Effector memory CD8-positive, alpha-beta T cell (primary cell): Measurements from ENCODE around the gene CACNA2D2.

Experiments
- ATAC-seq: fragments of 150-1000 bp; cut with Tn5 transposase; replicated peaks from 2 replicates; pipeline ENCODE4 v1.10.0; 2021; ENCODE audit warnings: mild to moderate bottlenecking, moderate library complexity
- DNase-seq, 3 experiments: peaks; one replicate each; pipeline ENCODE4 v3.0.0; 2021
- H3K27ac Mint-ChIP-seq, 2 donors: one replicate each; pipeline ENCODE4 v1.8.0; 2022; ENCODE audit warnings: mild to moderate bottlenecking in 2 of 2, mixed read lengths in 2 of 2, moderate library complexity in 2 of 2
- H3K27me3 Mint-ChIP-seq, 2 donors: one replicate each; pipeline ENCODE4 v1.8.0; 2022; ENCODE audit warnings: mixed read lengths in 2 of 2
- H3K36me3 Mint-ChIP-seq: one replicate; pipeline ENCODE4 v1.8.0; 2022; ENCODE audit warnings: mild to moderate bottlenecking, moderate library complexity, mixed read lengths; ENCODE audit not compliant: insufficient read depth
- H3K4me1 Mint-ChIP-seq, 2 donors: one replicate each; pipeline ENCODE4 v1.8.0; 2022; ENCODE audit warnings: low read depth in 2 of 2, mixed read lengths in 2 of 2
- H3K4me3 Mint-ChIP-seq, 2 donors: one replicate each; pipeline ENCODE4 v1.8.0; 2022; ENCODE audit warnings: mild to moderate bottlenecking in 2 of 2, mixed read lengths in 2 of 2, moderate library complexity in 2 of 2
- H3K9me3 Mint-ChIP-seq, 2 donors: one replicate each; pipeline ENCODE4 v1.8.0; 2022; ENCODE audit warnings: mixed read lengths in 2 of 2

The CACNA2D2 gene

DNA sequence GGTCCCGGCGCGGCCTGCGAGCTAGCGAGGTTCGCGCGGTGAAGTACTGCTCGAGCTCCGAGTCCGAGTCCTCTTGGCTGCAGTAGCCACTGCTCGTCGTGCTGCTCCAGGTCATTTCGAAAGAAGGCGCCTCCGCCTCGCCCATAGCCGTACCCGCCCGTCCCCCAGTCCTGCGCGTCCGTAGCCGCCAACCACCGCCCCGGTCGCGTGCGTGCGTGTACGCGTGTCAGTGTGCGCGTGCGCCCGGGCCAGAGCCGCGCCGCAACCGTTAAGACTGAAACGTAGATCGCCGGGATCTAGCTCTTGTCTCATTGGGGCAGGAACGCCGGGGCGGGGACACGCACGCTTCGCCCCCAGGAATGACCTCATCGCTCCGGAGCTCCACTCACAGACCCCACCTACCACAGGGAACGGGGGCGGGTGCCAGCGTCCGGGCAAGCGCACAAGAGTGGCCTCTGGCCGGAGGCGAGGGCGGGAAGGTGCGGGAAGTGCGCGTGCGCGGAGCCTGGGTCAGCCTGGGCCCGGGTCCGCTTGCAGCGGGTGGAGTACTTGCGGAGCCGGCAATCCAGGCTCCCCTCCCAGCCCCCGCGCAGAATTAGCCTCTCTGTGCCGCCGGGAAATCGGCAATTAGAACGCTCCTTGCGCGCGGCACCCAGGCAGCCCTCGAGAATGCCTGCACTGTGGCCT is 166.1 kb downstream of the CACNA2D2 start:
- peak overlapping the region; percentile 97 for H3K4me3 Mint-ChIP-seq
- peaks cover 58 to 75% of the 10 kb centered on the region in 2 donors for H3K4me1 Mint-ChIP-seq
- H3K27ac Mint-ChIP-seq: peak overlapping the region; percentile 95 to 96
- DNase-seq: peak; percentile 79 to 86 (median 86)
- H3K36me3 Mint-ChIP-seq: peaks cover 81% of the 10 kb centered on the region
- ATAC-seq: peak; percentile 65
- no peaks in the 10 kb centered on the region for H3K27me3 Mint-ChIP-seq
- H3K9me3 Mint-ChIP-seq: no peaks in the 10 kb centered on the region

DNA sequence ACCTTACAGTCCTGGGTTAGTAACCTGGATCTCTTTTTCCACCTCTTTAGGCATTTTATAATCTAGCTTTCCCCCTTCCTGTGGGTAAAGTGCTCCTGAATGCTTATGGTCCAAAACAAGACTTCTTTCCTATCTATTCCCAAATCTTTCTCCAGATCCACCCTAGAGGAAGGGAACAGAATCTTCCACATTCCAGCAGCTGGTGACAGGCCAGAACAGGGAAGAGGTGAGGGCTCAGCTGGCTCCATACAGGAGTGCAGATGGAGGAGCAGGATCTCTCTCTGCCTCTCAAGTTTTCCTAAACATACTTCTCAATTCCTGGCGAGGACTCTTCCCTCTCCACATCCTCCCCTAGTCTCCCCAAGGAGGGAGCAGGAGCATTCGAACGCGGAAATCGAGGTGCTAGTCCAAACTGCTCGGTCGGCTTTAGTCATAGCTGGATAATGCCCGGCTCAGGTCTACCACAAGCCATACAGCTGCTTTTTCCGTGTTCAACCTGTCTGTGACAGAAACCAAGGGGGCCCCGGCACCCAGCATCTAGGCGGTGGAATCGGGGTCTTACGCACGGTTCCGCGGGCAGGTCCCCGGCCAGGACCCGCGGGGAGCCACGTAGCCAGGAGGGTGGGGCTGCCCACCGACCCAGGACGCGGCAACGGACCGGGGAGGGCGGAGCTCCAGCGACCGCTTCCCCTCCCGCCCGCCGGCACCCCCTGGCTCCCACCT is 166.8 kb downstream of the CACNA2D2 start:
- Mint-ChIP-seq H3K4me3 (peak overlapping the region; percentile 97), H3K27me3 (no peaks in the 10 kb centered on the region), H3K4me1 (peaks cover 56 to 69% of the 10 kb centered on the region in 2 donors), H3K27ac (peak overlapping the region; percentile 95 to 96), H3K36me3 (peaks cover 87% of the 10 kb centered on the region), H3K9me3 (no peaks in the 10 kb centered on the region)
- ATAC-seq: peak; percentile 28
- no peak for DNase-seq

DNA sequence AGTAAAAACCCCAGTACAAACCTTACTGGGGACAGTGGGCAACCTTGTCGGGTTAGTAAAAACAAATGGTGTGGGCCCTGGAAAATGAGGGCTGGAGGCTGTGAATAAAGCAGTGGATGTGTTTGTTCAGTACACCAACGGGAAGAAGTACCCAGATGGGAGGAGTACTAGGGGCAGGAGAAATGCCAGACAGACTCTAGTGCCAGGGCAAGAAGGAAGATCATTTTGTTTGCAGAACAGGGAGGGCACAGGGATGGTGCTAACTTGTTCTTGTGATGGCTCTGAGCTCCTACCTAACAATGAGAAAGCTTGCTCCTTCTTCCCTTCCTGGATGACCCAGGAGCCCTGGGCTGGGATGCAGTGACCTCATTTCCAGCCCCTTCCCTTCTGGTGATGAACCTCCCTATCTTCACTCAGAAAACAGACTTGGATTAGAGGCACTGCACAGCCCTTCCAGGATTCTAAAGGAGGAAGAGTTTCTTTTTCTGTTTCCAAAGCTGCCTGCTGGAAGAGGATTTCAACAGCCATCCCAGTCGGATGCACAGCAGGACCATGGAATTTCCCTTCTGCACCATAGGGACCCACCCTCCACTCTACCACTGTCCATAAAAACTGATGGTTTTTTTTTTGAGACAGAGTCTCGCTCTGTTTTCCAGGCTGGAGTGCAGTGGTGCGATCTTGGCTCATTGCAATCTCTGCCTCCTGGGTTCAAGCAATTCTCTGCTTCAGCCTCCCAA is 168.9 kb downstream of the CACNA2D2 start:
- ATAC-seq (no peak), DNase-seq (no peak)
- Mint-ChIP-seq H3K27ac (peak overlapping the region; percentile 93 to 96), H3K4me3 (peak overlapping the region; percentile 68 to 97), H3K27me3 (no peaks in the 10 kb centered on the region), H3K4me1 (peaks cover 48 to 56% of the 10 kb centered on the region in 2 donors), H3K9me3 (no peaks in the 10 kb centered on the region), H3K36me3 (peaks cover 92% of the 10 kb centered on the region)

DNA sequence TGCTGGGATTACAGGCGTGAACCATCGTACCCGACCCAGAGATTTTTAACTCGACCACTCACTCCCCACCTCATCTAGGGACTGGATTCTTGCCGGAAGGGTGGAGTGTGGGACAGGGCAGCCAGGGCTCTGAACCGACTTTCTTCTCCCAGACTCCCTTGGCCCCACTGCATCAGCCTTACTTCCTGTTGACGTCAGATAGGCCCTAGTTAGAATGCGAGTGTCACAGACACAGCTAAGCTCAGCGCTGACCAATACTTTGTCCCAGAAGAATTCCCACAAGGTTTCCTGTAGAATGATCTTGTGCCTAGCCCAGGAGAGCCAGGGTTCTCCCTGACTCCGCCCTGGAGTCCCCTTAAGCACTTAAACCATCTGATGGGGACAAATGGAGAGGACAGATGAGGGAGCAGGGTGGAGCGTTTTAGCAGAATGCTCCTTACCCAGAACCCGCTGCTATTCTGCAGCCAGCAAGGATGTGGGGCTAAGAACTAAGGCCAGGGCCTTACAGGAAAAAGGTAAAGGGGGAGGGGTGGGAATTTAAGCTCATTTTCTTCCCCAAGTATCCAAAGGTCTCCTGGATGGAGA is 169.6 kb downstream of the CACNA2D2 start:
- H3K4me1 Mint-ChIP-seq: peaks cover 41 to 49% of the 10 kb centered on the region in 2 donors
- H3K36me3 Mint-ChIP-seq: peaks cover 92% of the 10 kb centered on the region
- H3K9me3 Mint-ChIP-seq: no peaks in the 10 kb centered on the region
- no peaks in the 10 kb centered on the region for H3K27me3 Mint-ChIP-seq
- DNase-seq: no peak
- ATAC-seq: no peak
- peak overlapping the region; percentile 68 to 97 for H3K4me3 Mint-ChIP-seq
- H3K27ac Mint-ChIP-seq: peak overlapping the region; percentile 93 to 96

DNA sequence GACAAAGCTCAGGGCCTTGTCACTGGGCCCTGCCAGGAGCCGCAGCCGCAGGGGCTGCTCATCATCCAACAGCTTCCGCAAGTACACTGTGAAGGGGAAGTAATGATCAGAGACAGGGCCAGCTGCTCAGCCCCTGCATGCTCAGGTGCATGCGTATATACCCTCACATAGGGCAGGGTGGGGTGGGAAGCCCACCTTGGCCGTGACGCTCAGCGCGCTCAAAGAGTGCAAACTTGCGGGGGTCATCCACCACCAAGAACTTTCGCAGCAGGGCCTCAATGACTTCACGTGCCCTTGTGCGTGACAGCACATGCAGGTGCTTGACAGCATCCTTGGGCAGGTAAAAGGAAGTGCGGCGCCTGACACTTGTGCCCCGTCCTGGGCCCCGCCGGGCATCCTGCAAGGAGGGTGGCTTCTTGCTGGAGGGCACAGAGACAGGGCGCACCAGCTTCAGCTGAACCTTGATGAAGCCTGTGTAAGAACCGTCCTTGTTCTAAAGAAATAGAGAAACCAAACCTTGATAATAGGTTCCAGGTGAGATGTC is 172.0 kb downstream of the CACNA2D2 start:
- H3K9me3 Mint-ChIP-seq: no peaks in the 10 kb centered on the region
- H3K27me3 Mint-ChIP-seq: no peaks in the 10 kb centered on the region
- peaks cover 39% of the 10 kb centered on the region in 2 donors for H3K4me1 Mint-ChIP-seq
- H3K36me3 Mint-ChIP-seq: peaks cover 81% of the 10 kb centered on the region
- DNase-seq (no peak), ATAC-seq (no peak)
- H3K4me3 Mint-ChIP-seq: no peak overlapping the region
- H3K27ac Mint-ChIP-seq: no peak overlapping the region

DNA sequence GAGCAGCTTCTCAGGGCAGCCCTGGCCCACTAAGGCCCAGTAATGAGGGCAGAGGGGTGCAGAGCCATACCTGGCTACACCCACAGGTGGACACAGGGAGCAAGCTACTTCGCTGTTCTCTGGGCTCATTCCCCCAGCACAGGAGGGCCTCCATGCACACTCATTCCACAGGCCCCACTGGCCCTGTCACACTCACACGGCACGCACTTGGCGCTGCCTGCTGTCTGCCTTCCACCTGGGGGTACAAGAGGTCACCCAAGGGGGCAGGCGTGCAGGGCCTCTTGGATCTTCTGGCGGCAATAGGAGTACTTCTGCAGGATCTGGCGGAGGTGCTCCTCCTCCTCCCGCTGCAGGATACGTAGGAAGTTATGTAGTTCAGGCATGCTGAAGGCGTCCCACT is 173.1 kb downstream of the CACNA2D2 start:
- peaks cover 28% of the 10 kb centered on the region in 2 donors for H3K4me1 Mint-ChIP-seq

DNA sequence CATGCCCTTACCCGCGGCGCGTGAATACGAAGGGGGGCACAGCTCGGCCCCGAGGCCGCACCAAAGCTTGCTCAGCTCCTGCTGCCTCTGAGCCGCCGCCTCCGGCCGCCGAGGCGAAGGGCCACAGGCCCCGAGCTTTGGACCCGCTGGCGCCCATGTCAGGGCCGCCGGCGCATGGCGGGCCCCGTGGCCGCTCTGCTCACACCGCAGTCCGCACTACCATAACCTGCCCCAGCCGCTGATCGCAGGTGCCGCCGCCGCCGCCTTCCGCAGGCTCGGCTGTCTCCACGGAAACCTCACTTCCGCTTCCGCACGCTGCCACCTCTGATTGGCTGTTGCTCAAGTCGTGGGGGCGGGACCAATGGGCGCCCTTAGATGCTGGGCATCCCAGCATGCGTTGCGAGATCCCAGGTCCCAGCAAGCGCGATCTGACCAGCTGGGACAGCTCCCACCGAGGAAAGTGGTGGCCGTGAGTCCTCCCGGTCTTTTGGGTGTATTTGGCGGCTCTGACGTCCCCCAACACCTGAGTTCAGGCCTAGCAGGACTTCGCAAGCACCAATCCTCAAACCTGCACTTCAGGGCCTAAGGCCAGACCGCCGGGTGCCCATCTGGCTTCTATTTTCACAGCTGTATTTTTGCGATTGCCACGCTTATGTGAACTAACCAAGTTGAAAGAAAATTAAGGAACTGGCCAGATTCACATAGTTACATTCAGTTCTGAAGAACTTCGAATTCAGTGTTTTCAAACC is 175.3 kb downstream of the CACNA2D2 start, which contains the start of gene TUSC2:
TUSC2 (minus strand) TSS at position 281 of the 749 bp plus-strand sequence; CDS start at position 157, 124 bp downstream.
- ATAC-seq: peak; percentile 95
- Mint-ChIP-seq H3K9me3 (no peaks in the 10 kb centered on the region), H3K36me3 (peaks cover 56% of the 10 kb centered on the region), H3K4me1 (peaks cover 14 to 24% of the 10 kb centered on the region in 2 donors), H3K4me3 (peak within 1 kb of the TSS; percentile 80 to 88), H3K27ac (peak within 1 kb of the TSS; percentile 84 to 94), H3K27me3 (no peaks in the 10 kb centered on the region)
- DNase-seq: peak; percentile 92

More for the DNA sequence above, 173.1 kb downstream of the CACNA2D2 start:
- Mint-ChIP-seq H3K27ac (peak overlapping the region in 1 of 2 donors; percentile 59), H3K27me3 (no peaks in the 10 kb centered on the region), H3K4me3 (no peak overlapping the region), H3K9me3 (no peaks in the 10 kb centered on the region), H3K36me3 (peaks cover 70% of the 10 kb centered on the region)
- DNase-seq (no peak), ATAC-seq (no peak)

DNA sequence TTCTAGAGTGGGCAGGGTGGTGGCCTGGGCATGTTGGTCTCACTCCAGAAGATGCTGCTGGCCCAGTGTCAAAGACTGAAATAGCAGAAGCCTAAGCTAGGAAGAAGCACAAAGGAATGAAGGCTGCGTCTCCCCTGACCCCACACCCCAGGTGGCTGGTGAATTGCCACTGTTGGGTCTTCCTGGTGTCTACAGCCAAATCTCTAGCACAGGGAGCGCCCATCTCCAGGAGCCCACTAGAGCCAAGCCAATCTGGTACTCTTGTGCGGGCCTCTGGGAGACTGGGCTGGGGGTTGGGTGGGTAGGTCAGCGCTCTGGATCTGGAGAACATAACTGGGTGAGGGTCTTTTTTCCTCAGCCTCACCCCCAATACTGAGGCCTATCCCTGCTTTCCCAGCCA is 176.3 kb downstream of the CACNA2D2 start:
- Mint-ChIP-seq H3K4me3 (peak overlapping the region; percentile 80 to 88), H3K27me3 (no peaks in the 10 kb centered on the region), H3K27ac (peak overlapping the region; percentile 84 to 94), H3K4me1 (peaks cover 14 to 22% of the 10 kb centered on the region in 2 donors), H3K36me3 (peaks cover 46% of the 10 kb centered on the region), H3K9me3 (no peaks in the 10 kb centered on the region)
- DNase-seq: no peak
- no peak for ATAC-seq

DNA sequence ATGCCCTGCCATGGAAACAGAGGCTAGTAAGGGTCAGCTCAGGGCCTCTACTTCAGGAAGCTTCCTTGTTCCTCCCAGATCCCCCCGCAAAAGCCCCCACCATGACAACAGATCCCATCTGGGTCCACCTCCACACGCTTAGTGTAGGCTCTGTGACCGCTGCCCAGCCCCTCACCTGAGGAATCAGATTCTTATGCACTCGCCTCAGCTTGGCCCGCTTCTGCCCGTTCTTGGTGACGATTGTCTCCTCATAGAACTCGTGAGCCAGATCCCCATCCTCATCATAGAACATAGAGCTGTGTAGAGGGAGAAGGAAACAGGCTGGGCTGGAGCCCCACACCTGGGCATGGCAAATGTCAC is 177.3 kb downstream of the CACNA2D2 start:
- H3K27ac Mint-ChIP-seq: no peak overlapping the region
- peak overlapping the region in 1 of 2 donors; percentile 38 for H3K4me3 Mint-ChIP-seq

DNA sequence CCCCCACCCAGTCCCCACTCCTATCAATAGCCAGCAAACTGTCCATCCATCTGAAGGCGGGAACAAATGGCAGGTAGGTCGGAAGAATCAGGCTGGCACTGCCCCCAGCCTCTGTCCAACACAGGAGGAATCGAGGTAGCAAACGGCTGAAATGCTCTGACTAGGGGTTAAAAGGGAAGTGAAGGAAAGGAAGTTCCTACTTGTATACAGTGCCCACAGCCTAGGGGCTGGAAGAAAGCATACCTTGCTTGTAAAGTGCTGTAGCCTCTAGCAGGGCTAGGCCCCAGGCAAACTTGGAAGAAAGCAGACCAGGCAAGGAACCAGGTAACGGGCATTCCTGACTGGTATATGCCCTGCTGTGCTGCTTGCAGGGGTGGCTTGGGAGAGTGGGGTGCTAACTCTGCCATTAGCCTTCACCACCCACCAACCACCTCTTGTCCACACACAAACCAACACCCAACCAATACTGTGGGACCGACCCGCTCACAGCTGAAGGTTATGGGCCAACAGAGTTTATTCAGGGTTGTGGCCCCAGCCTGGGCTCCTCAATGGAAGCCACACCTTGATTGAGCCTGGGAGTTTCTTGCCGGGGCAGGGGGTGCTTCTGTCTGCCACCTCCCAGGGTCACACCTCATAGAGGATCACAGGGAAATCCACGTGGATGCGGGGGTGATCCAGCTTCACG is 177.8 kb downstream of the CACNA2D2 start:
- H3K4me1 Mint-ChIP-seq: peaks cover 16 to 23% of the 10 kb centered on the region in 2 donors
- ATAC-seq (no peak), DNase-seq (no peak)
- H3K27me3 Mint-ChIP-seq: no peaks in the 10 kb centered on the region
- peak overlapping the region in 1 of 2 donors; percentile 76 for H3K27ac Mint-ChIP-seq
- H3K9me3 Mint-ChIP-seq: no peaks in the 10 kb centered on the region
- H3K36me3 Mint-ChIP-seq: peaks cover 31% of the 10 kb centered on the region
- peak overlapping the region in 1 of 2 donors; percentile 8 for H3K4me3 Mint-ChIP-seq

More for the DNA sequence above, 177.3 kb downstream of the CACNA2D2 start:
- DNase-seq: no peak
- H3K9me3 Mint-ChIP-seq: no peaks in the 10 kb centered on the region
- peaks cover 14 to 22% of the 10 kb centered on the region in 2 donors for H3K4me1 Mint-ChIP-seq
- H3K27me3 Mint-ChIP-seq: no peaks in the 10 kb centered on the region
- no peak for ATAC-seq
- H3K36me3 Mint-ChIP-seq: peaks cover 36% of the 10 kb centered on the region

DNA sequence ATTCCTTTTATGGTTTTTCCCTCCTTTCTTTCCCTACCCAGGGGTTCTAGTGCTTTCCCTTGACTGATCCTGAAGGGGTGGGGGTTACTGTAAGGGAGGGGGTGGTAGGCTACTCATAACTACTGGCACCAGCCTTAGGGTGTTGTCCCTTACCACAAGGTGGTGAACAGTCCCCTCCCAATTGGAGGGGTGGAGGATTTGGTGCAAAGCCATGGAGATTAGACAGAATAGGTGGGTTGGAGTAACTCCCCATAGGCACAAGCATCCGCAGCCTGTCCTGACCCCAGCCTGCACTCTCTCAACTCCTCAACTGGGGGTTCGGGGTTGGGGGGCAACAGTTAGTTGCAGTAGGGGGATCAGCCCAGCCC is 178.3 kb downstream of the CACNA2D2 start:
- no peak overlapping the region for H3K4me3 Mint-ChIP-seq
- H3K27ac Mint-ChIP-seq: peak overlapping the region in 1 of 2 donors; percentile 76

More for the DNA sequence above, 178.3 kb downstream of the CACNA2D2 start:
- Mint-ChIP-seq H3K36me3 (peaks cover 26% of the 10 kb centered on the region), H3K4me1 (peaks cover 22 to 26% of the 10 kb centered on the region in 2 donors), H3K9me3 (no peaks in the 10 kb centered on the region), H3K27me3 (no peaks in the 10 kb centered on the region)
- DNase-seq (no peak), ATAC-seq (no peak)
